Tibial nerve (tissue), 4 donors: ENCODE results near the gene TBC1D3I.
"Not testable (repeated sequence)": the region's sequence is repeated elsewhere in the genome, so short reads cannot be mapped to it uniquely, and the experiment has no call there.

ENCODE experiments used
- CTCF ChIP-seq, 5 experiments: fragments of 200-600 bp in 3 of 5; fragments of 450-650 bp in 2 of 5; sonication (generic) in 3 of 5; IDR thresholded peaks; one replicate each; pipeline ENCODE4 v1.5.1; 2016 to 2019; ENCODE audit warnings: antibody characterized with exemption in 5 of 5, mild to moderate bottlenecking in 3 of 5, moderate library complexity in 2 of 5
- EP300 ChIP-seq, 2 donors: sonication (generic); formaldehyde crosslinking; IDR thresholded peaks; one replicate each; pipeline ENCODE4 v1.6.1; 2017; ENCODE audit warnings: antibody characterized with exemption in 2 of 2, mild to moderate bottlenecking in 1 of 2
- POLR2A ChIP-seq, 2 donors: fragments of 450-650 bp; IDR thresholded peaks; one replicate each; pipeline ENCODE4 v1.6.1; 2017; ENCODE audit warnings: antibody characterized with exemption in 2 of 2, mild to moderate bottlenecking in 2 of 2, moderate library complexity in 2 of 2

- TF ChIP-seq CTCF, EP300, POLR2A (IDR thresholded peaks at IDR 0.05): not testable (repeated sequence)
Observed at GRCh38 chr17:36229644-36230043, 34.7 kb downstream of the TBC1D3I start.
